Neural crest cell (in vitro differentiated cells): ENCODE data around the gene FANCG. TPM values are rescaled to one million over a fixed set of nuclear protein-coding genes. Genes with fewer than 3 reads are reported as not detected.

Experiments used
- DNase-seq: peaks from one replicate; pipeline ENCODE4 v3.0.0; 2021; ENCODE audit warnings: low read depth, mixed read lengths, low spot score
- H3K27ac Mint-ChIP-seq: one replicate; pipeline ENCODE4 v1.8.0; 2021; ENCODE audit warnings: mild to moderate bottlenecking, mixed read lengths; ENCODE audit not compliant: unreplicated experiment
- H3K27me3 Mint-ChIP-seq: 2 replicates; pipeline ENCODE4 v1.8.0; 2021; ENCODE audit warnings: low read depth, mild to moderate bottlenecking, mixed read lengths
- H3K36me3 Mint-ChIP-seq: 2 replicates; pipeline ENCODE4 v1.8.0; 2021; ENCODE audit warnings: low read depth, mild to moderate bottlenecking, mixed read lengths
- H3K4me1 Mint-ChIP-seq: 2 replicates; pipeline ENCODE4 v1.8.0; 2021; ENCODE audit warnings: mixed read lengths
- H3K4me3 Mint-ChIP-seq: one replicate; pipeline ENCODE4 v1.8.0; 2021; ENCODE audit warnings: mild to moderate bottlenecking, mixed read lengths
- H3K9me3 Mint-ChIP-seq: 2 replicates; pipeline ENCODE4 v1.8.0; 2021; ENCODE audit warnings: mixed read lengths
- CTCF ChIP-seq: fragments of 200-600 bp; sonication (generic); conservative IDR thresholded peaks from 2 replicates; pipeline ENCODE4 v1.5.0; 2021; ENCODE audit warnings: antibody characterized with exemption, mild to moderate bottlenecking
- total RNA-seq: library from RNA; stranded (reverse); gene quantifications from 2 replicates; pipeline ENCODE4 v1.2.1, GENCODE V29; 2021

The FANCG gene
- total RNA-seq, 1 donor from 2014 or later: 126 TPM

- no peaks in the 10 kb centered on the region for H3K9me3 Mint-ChIP-seq
- DNase-seq: no peak
- TF ChIP-seq CTCF: no peak
- no peaks in the 10 kb centered on the region for H3K27me3 Mint-ChIP-seq
- no peak overlapping the region for H3K4me3 Mint-ChIP-seq
- H3K27ac Mint-ChIP-seq: no peak overlapping the region
- H3K36me3 Mint-ChIP-seq: peaks cover 3% of the 10 kb centered on the region
- H3K4me1 Mint-ChIP-seq: no peaks in the 10 kb centered on the region
These were observed 46.6 kb downstream of the FANCG start for GRCh38 chr9:35033101-35033500.

GRCh38 chr9:35029852-35030251 is 49.9 kb downstream of the FANCG start:
- no peak for DNase-seq
- H3K27me3 Mint-ChIP-seq: no peaks in the 10 kb centered on the region
- no peak overlapping the region for H3K27ac Mint-ChIP-seq
- no peaks in the 10 kb centered on the region for H3K36me3 Mint-ChIP-seq
- H3K4me3 Mint-ChIP-seq: no peak overlapping the region
- no peak for TF ChIP-seq CTCF
- no peaks in the 10 kb centered on the region for H3K9me3 Mint-ChIP-seq
- H3K4me1 Mint-ChIP-seq: no peaks in the 10 kb centered on the region

GRCh38 chr9:35029241-35029640 is 50.5 kb downstream of the FANCG start:
- Mint-ChIP-seq H3K27me3 (no peaks in the 10 kb centered on the region), H3K36me3 (no peaks in the 10 kb centered on the region), H3K27ac (no peak overlapping the region), H3K9me3 (no peaks in the 10 kb centered on the region), H3K4me3 (no peak overlapping the region), H3K4me1 (no peaks in the 10 kb centered on the region)
- no peak for TF ChIP-seq CTCF
- DNase-seq: no peak

- no peak for TF ChIP-seq CTCF
- H3K36me3 Mint-ChIP-seq: no peaks in the 10 kb centered on the region
- no peaks in the 10 kb centered on the region for H3K27me3 Mint-ChIP-seq
- H3K9me3 Mint-ChIP-seq: no peaks in the 10 kb centered on the region
- no peaks in the 10 kb centered on the region for H3K4me1 Mint-ChIP-seq
- no peak for DNase-seq
- no peak overlapping the region for H3K4me3 Mint-ChIP-seq
- no peak overlapping the region for H3K27ac Mint-ChIP-seq
These were observed 51.4 kb downstream of the FANCG start for GRCh38 chr9:35028341-35028740.

- no peak overlapping the region for H3K27ac Mint-ChIP-seq
These were observed 51.9 kb downstream of the FANCG start for GRCh38 chr9:35027860-35028259.

More at GRCh38 chr9:35027860-35028259, 51.9 kb downstream of the FANCG start:
- Mint-ChIP-seq H3K36me3 (no peaks in the 10 kb centered on the region), H3K9me3 (no peaks in the 10 kb centered on the region), H3K4me3 (no peak overlapping the region), H3K4me1 (no peaks in the 10 kb centered on the region), H3K27me3 (no peaks in the 10 kb centered on the region)
- no peak for TF ChIP-seq CTCF
- DNase-seq: no peak
